KG1 (cell line): ENCODE data around the gene RBM20.
"Not testable (repeated sequence)": the region's sequence is repeated elsewhere in the genome, so short reads cannot be mapped to it uniquely, and the experiment has no call there.

ENCODE experiments used
- DNase-seq: peaks from one replicate; lab custom pipeline; 2025; lab: John Stamatoyannopoulos, UW

RBM20 gene

GRCh38 chr10:110648692-110649346, 4.7 kb downstream of the RBM20 start:
- no peak for DNase-seq

- DNase-seq, result peak; percentile 3
Measured at GRCh38 chr10:110649347-110650264, 5.5 kb downstream of the RBM20 start.

GRCh38 chr10:110650265-110650668, 6.1 kb downstream of the RBM20 start:
- no peak for DNase-seq

- DNase-seq, result no peak
Measured at GRCh38 chr10:110651044-110651958, 7.2 kb downstream of the RBM20 start.

GRCh38 chr10:110652475-110653118, 8.5 kb downstream of the RBM20 start:
- no peak for DNase-seq

- DNase-seq, result no peak
Measured at GRCh38 chr10:110655320-110655719, 11.2 kb downstream of the RBM20 start.

- DNase-seq, result no peak
Measured at GRCh38 chr10:110656612-110657011, 12.5 kb downstream of the RBM20 start.

- DNase-seq, result no peak
Measured at GRCh38 chr10:110657973-110658691, 14.0 kb downstream of the RBM20 start.

- no peak for DNase-seq
Measured at GRCh38 chr10:110659558-110659957, 15.4 kb downstream of the RBM20 start.

- DNase-seq, result not testable (repeated sequence)
Measured at GRCh38 chr10:110660289-110660688, 16.2 kb downstream of the RBM20 start.

GRCh38 chr10:110661292-110661691, 17.2 kb downstream of the RBM20 start:
- no peak for DNase-seq

- DNase-seq, result no peak
Measured at GRCh38 chr10:110664483-110665420, 20.6 kb downstream of the RBM20 start.

- not testable (repeated sequence) for DNase-seq
Measured at GRCh38 chr10:110666259-110666658, 22.1 kb downstream of the RBM20 start.

- DNase-seq, result no peak
Measured at GRCh38 chr10:110666673-110667072, 22.5 kb downstream of the RBM20 start.

GRCh38 chr10:110667620-110668343, 23.6 kb downstream of the RBM20 start:
- DNase-seq, result no peak

GRCh38 chr10:110668443-110668842, 24.3 kb downstream of the RBM20 start:
- no peak for DNase-seq

- no peak for DNase-seq
Measured at GRCh38 chr10:110670335-110670734, 26.2 kb downstream of the RBM20 start.

- peak; percentile 93 for DNase-seq
Measured at GRCh38 chr10:110671788-110672579, 27.8 kb downstream of the RBM20 start.
